GM12878 (cell line): Measurements from ENCODE around the gene EPN1. TPM values are rescaled to one million over a fixed set of nuclear protein-coding genes. Genes with fewer than 3 reads are reported as not detected.
A peak's percentile ranks its signal among the peaks of the same experiment; 100 is the strongest.

Source experiments
- ATAC-seq: fragments of 200-7000 bp; cut with Tn5 transposase; 3 replicates; pipeline ENCODE4 v1.9.1; 2020; ENCODE audit warnings: mild to moderate bottlenecking, moderate library complexity
- BruUV-seq: library from RNA; stranded (reverse); fragments of 400-500 nt; replicated peaks from 2 replicates; lab custom pipeline; 2021; lab: Mats Ljungman, UMichigan
- CTCF ChIA-PET: fragments of 300-600 bp; sonication (Branson Sonifier 250); formaldehyde crosslinking; extraction: SDS; loops from one replicate; lab custom pipeline; 2021; ENCODE audit warnings: inconsistent platforms; lab: Yijun Ruan, JAX
- POLR2A ChIA-PET: fragments of 350-600 bp; formaldehyde crosslinking; extraction: SDS; loops from one replicate; lab custom pipeline; 2021; ENCODE audit warnings: inconsistent platforms; lab: Charles Lee
- RAD21 ChIA-PET: fragments of 300-600 bp; sonication (Branson Sonifier 250); formaldehyde crosslinking; loops from one replicate; lab custom pipeline; 2023; ENCODE audit warnings: antibody characterized with exemption; ENCODE audit not compliant: unreplicated experiment; lab: Charles Lee
- SMC1A ChIA-PET: fragments of 300-600 bp; sonication (Branson Sonifier 250); formaldehyde crosslinking; loops from one replicate; lab custom pipeline; 2023; ENCODE audit not compliant: unreplicated experiment, uncharacterized antibody; lab: Charles Lee
- DNase-seq: peaks from one replicate; pipeline ENCODE4 v3.0.0-alpha.2; 2011; ENCODE audit warnings: low read depth, low spot score
- FAIRE-seq: peaks from 3 replicates; lab custom pipeline; 2011; peaks lifted over from hg19 to GRCh38; lab: Jason Lieb, UNC
- H2AFZ ChIP-seq: 2 replicates; pipeline ENCODE4 v1.6.0; 2011; ENCODE audit warnings: low read depth, low read length, control low read depth; ENCODE audit not compliant: control insufficient read depth
- H3K27ac ChIP-seq: 2 replicates; pipeline ENCODE4 v1.5.1; 2011; ENCODE audit warnings: control low read depth; ENCODE audit not compliant: control insufficient read depth, insufficient read depth
- H3K27me3 ChIP-seq, 2 experiments: replicated peaks in 1 of 2; 2 replicates each; pipeline versions ENCODE4 v1.6.0 to v1.6.1; 2011; ENCODE audit warnings: low read length in 1 of 2; ENCODE audit not compliant: control insufficient read depth in 2 of 2, insufficient read depth in 2 of 2
- H3K36me3 ChIP-seq, 2 experiments: 2 replicates each; pipeline ENCODE4 v1.5.1; 2011; ENCODE audit warnings: low read length in 1 of 2; ENCODE audit not compliant: control insufficient read depth in 2 of 2, insufficient read depth in 2 of 2
- H3K4me1 ChIP-seq: 2 replicates; pipeline ENCODE4 v1.6.1; 2011; ENCODE audit warnings: mild to moderate bottlenecking, low read length, moderate library complexity, mixed read lengths; ENCODE audit not compliant: control insufficient read depth, insufficient read depth
- H3K4me2 ChIP-seq: 2 replicates; pipeline ENCODE4 v1.6.0; 2011; ENCODE audit warnings: control low read depth; ENCODE audit not compliant: control insufficient read depth, insufficient read depth
- H3K4me3 ChIP-seq: fragments of 200-600 bp; sonication (generic); 2 replicates; pipeline ENCODE4 v1.5.1; 2016
- H3K79me2 ChIP-seq: 2 replicates; pipeline ENCODE4 v1.6.0; 2011; ENCODE audit warnings: low read length; ENCODE audit not compliant: control insufficient read depth, insufficient read depth
- H3K9ac ChIP-seq: 2 replicates; pipeline ENCODE4 v1.8.0; 2011; ENCODE audit warnings: low read length, control low read depth, mixed read lengths; ENCODE audit not compliant: control insufficient read depth, insufficient read depth
- H3K9me3 ChIP-seq: replicated peaks from 3 replicates; pipeline ENCODE4 v1.5.1; 2011; ENCODE audit warnings: mild to moderate bottlenecking, low read length; ENCODE audit not compliant: control insufficient read depth, insufficient read depth
- H4K20me1 ChIP-seq: 2 replicates; pipeline ENCODE4 v1.6.0; 2011; ENCODE audit not compliant: control insufficient read depth, insufficient read depth
- ATF3 ChIP-seq: IDR thresholded peaks from 2 replicates; pipeline ENCODE4 v1.6.1; 2011; ENCODE audit warnings: low read depth, mild to moderate bottlenecking, low read length, moderate library complexity, borderline replicate concordance; ENCODE audit errors: extremely low read depth
- BHLHE40 ChIP-seq, 2 experiments: fragments of 450-650 bp in 1 of 2; IDR thresholded peaks; 2 replicates each; pipeline ENCODE4 v1.6.1; 2011 to 2017; ENCODE audit warnings: low read depth in 2 of 2, borderline replicate concordance in 1 of 2, improper control_type of control experiment in 1 of 2, low read length in 1 of 2, mild to moderate bottlenecking in 1 of 2
- CBFB ChIP-seq: IDR thresholded peaks from 2 replicates; pipeline ENCODE4 v1.6.1; 2016; ENCODE audit warnings: antibody characterized with exemption, low read depth
- CREM ChIP-seq: IDR thresholded peaks from 2 replicates; pipeline ENCODE4 v1.6.1; 2014; ENCODE audit warnings: antibody characterized with exemption, low read depth
- E2F4 ChIP-seq: IDR thresholded peaks from 2 replicates; pipeline ENCODE4 v1.6.1; 2012; ENCODE audit warnings: low read depth, low read length, improper control_type of control experiment
- EZH2 ChIP-seq: IDR thresholded peaks from 2 replicates; pipeline ENCODE4 v1.6.1; 2012; ENCODE audit warnings: low read depth, mild to moderate bottlenecking, control low read depth, inconsistent platforms, low read length, borderline replicate concordance; ENCODE audit not compliant: control insufficient read depth
- GATAD2B ChIP-seq: fragments of 450-650 bp; conservative IDR thresholded peaks from 2 replicates; pipeline ENCODE4 v1.6.1; 2017; ENCODE audit warnings: low read depth, mild to moderate bottlenecking, moderate library complexity
- IKZF1 ChIP-seq: fragments of 450-650 bp; conservative IDR thresholded peaks from 2 replicates; pipeline ENCODE4 v1.6.1; 2017; ENCODE audit warnings: antibody characterized with exemption, mild to moderate bottlenecking
- IKZF2 ChIP-seq, 2 experiments: fragments of 450-650 bp; IDR thresholded peaks; 2 replicates each; pipeline ENCODE4 v1.6.1; 2017; ENCODE audit warnings: mild to moderate bottlenecking in 2 of 2, moderate library complexity in 2 of 2
- LARP7 ChIP-seq: fragments of 450-650 bp; IDR thresholded peaks from 2 replicates; pipeline ENCODE4 v1.6.1; 2017; ENCODE audit warnings: mild to moderate bottlenecking
- MEF2B ChIP-seq: fragments of 450-650 bp; IDR thresholded peaks from 2 replicates; pipeline ENCODE4 v1.6.1; 2018; ENCODE audit warnings: mild to moderate bottlenecking, moderate library complexity; ENCODE audit not compliant: partially characterized antibody, poor library complexity, severe bottlenecking
- NFYB ChIP-seq: IDR thresholded peaks from 2 replicates; pipeline ENCODE4 v1.6.1; 2011; ENCODE audit warnings: low read depth, mild to moderate bottlenecking, low read length, improper control_type of control experiment, moderate library complexity; ENCODE audit not compliant: insufficient read depth
- NR2F1 ChIP-seq: fragments of 450-650 bp; conservative IDR thresholded peaks from 2 replicates; pipeline ENCODE4 v1.6.1; 2017; ENCODE audit warnings: mild to moderate bottlenecking
- PML ChIP-seq: IDR thresholded peaks from 2 replicates; pipeline ENCODE4 v1.6.1; 2012; ENCODE audit warnings: low read length, inconsistent platforms
- POU2F2 ChIP-seq: IDR thresholded peaks from 3 replicates; pipeline ENCODE4 v1.6.1; 2011; ENCODE audit warnings: low read depth, mild to moderate bottlenecking, low read length, borderline replicate concordance
- RB1 ChIP-seq: fragments of 450-650 bp; formaldehyde crosslinking; IDR thresholded peaks from 2 replicates; pipeline ENCODE4 v1.6.1; 2017; ENCODE audit warnings: mild to moderate bottlenecking, borderline replicate concordance
- SMAD5 ChIP-seq: IDR thresholded peaks from 2 replicates; pipeline ENCODE4 v1.6.1; 2016; ENCODE audit warnings: antibody characterized with exemption, low read depth
- WRNIP1 ChIP-seq: IDR thresholded peaks from 2 replicates; pipeline ENCODE4 v1.6.1; 2011; ENCODE audit warnings: low read depth, low read length, improper control_type of control experiment, borderline replicate concordance
- ZNF274 ChIP-seq: IDR thresholded peaks from one replicate; pipeline ENCODE4 v1.8.0; 2011; ENCODE audit not compliant: insufficient read length, insufficient read depth
- ZNF622 ChIP-seq: fragments of 450-650 bp; IDR thresholded peaks from 2 replicates; pipeline ENCODE4 v1.6.1; 2017; ENCODE audit warnings: mild to moderate bottlenecking, inconsistent platforms
- WGBS: methylation state at CpG from one replicate; pipeline ENCODE4 v1.1.6; 2016; ENCODE audit warnings: low lambda C conversion rate; ENCODE audit not compliant: insufficient replicate concordance, insufficient coverage; ENCODE audit errors: missing lambda C conversion rate; 5-methylcytosine and 5-hydroxymethylcytosine counted together
- in situ Hi-C: fragments of 300-500 bp; cut with MboI; formaldehyde crosslinking; loops from 9 replicates; pipeline ENCODE4 v1.14.3; 2018; ENCODE audit warnings: mixed read lengths
- intact Hi-C: fragments of 100-400 bp; cut with micrococcal nuclease; formaldehyde crosslinking; loops from one replicate; pipeline ENCODE4 v1.14.2; 2022; ENCODE audit not compliant: unreplicated experiment
- polyA plus RNA-seq, 11 experiments: library from polyadenylated mRNA; depleted of rRNA in 4 of 11; unstranded in 6 of 11; stranded (reverse) in 5 of 11; fragments of >200 nt; fragmentation: Nextera tagmentation in 4 of 11; fragmentation: Illumina TruSeq in 1 of 11; extraction: Ambion mirVana in 4 of 11; extraction: Trizol in 1 of 11; gene quantifications; 1 replicate in 1 of 11; 2 replicates in 10 of 11; pipeline versions ENCODE4 v1.2.1 to v1.2.3, GENCODE V29; 2011 to 2016; ENCODE audit warnings: inconsistent platforms in 2 of 11, missing spikeins in 2 of 11, low read depth in 1 of 11
- total RNA-seq, 4 experiments: library from RNA; depleted of rRNA in 3 of 4; stranded (reverse); fragments of >200 nt in 3 of 4; fragmentation: Illumina TruSeq in 1 of 4; extraction: Trizol in 1 of 4; gene quantifications; 2 replicates each; pipeline versions ENCODE4 v1.2.1 to v1.2.3, GENCODE V29; 2013 to 2021

Gene EPN1
- total and polyA plus RNA-seq, 10 of the 15 experiments (the other 5 are each of a cell fraction or from before 2014, with no cell fraction given): 0.11 to 88.5 (median 10.6) TPM

GRCh38 chr19:55643003-55643886 lies 31.8 kb upstream of the EPN1 start, which contains the start of gene ZNF581:
Gene ZNF581, plus strand, starts transcription at chr19:55643649. Its CDS starts 923 bp downstream, at chr19:55644572.
- FAIRE-seq (no peak), DNase-seq (peak; percentile 59), ATAC-seq (peak; percentile 60)
- peaks cover 36% of the 10 kb centered on the region for H3K4me1 ChIP-seq
- intact Hi-C loops: loop anchor here (5.0 kb wide), 2 partner anchors 34 to 41 kb away; partner anchors contain the start of genes EPN1 and ZNF524
- peak within 1 kb of the TSS; percentile 97 for H3K4me2 ChIP-seq
- peak within 1 kb of the TSS; percentile 95 for H3K4me3 ChIP-seq
- SMC1A ChIA-PET: interaction anchor here (1.5 to 1.7 kb wide), 2 partner anchors 11 kb away, joined by 4 read pairs; partner anchors contain the start of gene U2AF2
- CTCF ChIA-PET: interaction anchor here (0.6 to 1.8 kb wide), 5 partner anchors 9 to 143 kb away, joined by 3 to 17 read pairs (median 3); no protein-coding TSS in a partner anchor
- WGBS: 1% methylated on average over 32 of the region's 56 CpGs
- H3K9ac ChIP-seq: peak within 1 kb of the TSS; percentile 86
- H4K20me1 ChIP-seq: no peaks in the 10 kb centered on the region
- POLR2A ChIA-PET: interaction anchor here (0.8 to 2.1 kb wide), 9 partner anchors 8 to 167 kb away, joined by 3 to 11 read pairs (median 5); partner anchors contain the start of genes FIZ1, U2AF2, ZNF524 and ZNF628
- RAD21 ChIA-PET: interaction anchor here (1.0 to 2.4 kb wide), 3 partner anchors 11 to 388 kb away, joined by 4 to 18 read pairs (median 10); partner anchors contain the start of gene U2AF2
- no peaks in the 10 kb centered on the region for H3K27me3 ChIP-seq
- H2AFZ ChIP-seq: no peak within 1 kb of the TSS; the same call in 1 of the 2 replicates
- peak within 1 kb of the TSS; percentile 64 for H3K27ac ChIP-seq
- H3K36me3 ChIP-seq: 0 out of 4 replicates have a peak, but pooled peaks cover 0 to 2% of the 10 kb centered on the region in 2 experiments
- H3K9me3 ChIP-seq: no peaks in the 10 kb centered on the region
- peaks cover 63% of the 10 kb centered on the region for H3K79me2 ChIP-seq
- BruUV-seq: no TSS peak
- in situ Hi-C loops: no loop called here
- TF ChIP-seq IKZF1: peak; percentile 54
- no peak for TF ChIP-seq EZH2
- TF ChIP-seq NFYB: no peak
- peak; percentile 68; the same call in 1 of the 2 replicates for TF ChIP-seq RB1
- peak; percentile 84 for TF ChIP-seq POU2F2
- TF ChIP-seq ZNF622: no peak
- peak; percentile 16 to 71; a peak in 2 of 4 replicates for TF ChIP-seq BHLHE40 (IDR thresholded peaks at IDR 0.05; ENCODE audit: borderline replicate concordance in 1 of 2, low read depth in 2 of 2, low read length in 1 of 2)
- no peak for TF ChIP-seq ATF3
- TF ChIP-seq IKZF2 (IDR thresholded peaks at IDR 0.05): peak; percentile 42 to 47
- 0 out of 2 replicates have a peak, but pooled peaks have one; percentile 45 for TF ChIP-seq WRNIP1
- TF ChIP-seq CBFB: 0 out of 2 replicates have a peak, but pooled peaks have one; percentile 54
- TF ChIP-seq CREM: peak; percentile 73
- TF ChIP-seq E2F4: no peak
- TF ChIP-seq GATAD2B: peak; percentile 13; the same call in 1 of the 2 replicates
- peak; percentile 75; the same call in 1 of the 2 replicates for TF ChIP-seq PML
- no peak; the same call in 1 of the 2 replicates for TF ChIP-seq LARP7
- TF ChIP-seq MEF2B: no peak
- no peak for TF ChIP-seq SMAD5
- TF ChIP-seq ZNF274: no peak
- TF ChIP-seq NR2F1: peak; percentile 82
